ENCODE measurements around the gene STAB2. TPM values are rescaled to one million over a fixed set of nuclear protein-coding genes. Genes with fewer than 3 reads are reported as not detected.

Gene STAB2
- total RNA-seq, 4 donors from 2014 or later = 0.15 to 0.16 TPM; not detected in 2

GRCh38 chr12:103560604-103561101 lies 26.4 kb upstream of the STAB2 start:
- DNase-seq (ENCODE audit: low spot score in 2 of 2) = no peak
- intact Hi-C loops (cut with DNase I; ENCODE audit: low total_unique reads) = no loop called here
- TF ChIP-seq CTCF (IDR thresholded peaks at IDR 0.05) (no peak), POLR2A (IDR thresholded peaks at IDR 0.05) (no peak)
- 38 to 43% methylated on average over 2 of the region's 2 CpGs for WGBS, 2 donors
- H3K4me3 ChIP-seq (ENCODE audit: low read depth, poor library complexity, severe bottlenecking) = no peak overlapping the region

DNA sequence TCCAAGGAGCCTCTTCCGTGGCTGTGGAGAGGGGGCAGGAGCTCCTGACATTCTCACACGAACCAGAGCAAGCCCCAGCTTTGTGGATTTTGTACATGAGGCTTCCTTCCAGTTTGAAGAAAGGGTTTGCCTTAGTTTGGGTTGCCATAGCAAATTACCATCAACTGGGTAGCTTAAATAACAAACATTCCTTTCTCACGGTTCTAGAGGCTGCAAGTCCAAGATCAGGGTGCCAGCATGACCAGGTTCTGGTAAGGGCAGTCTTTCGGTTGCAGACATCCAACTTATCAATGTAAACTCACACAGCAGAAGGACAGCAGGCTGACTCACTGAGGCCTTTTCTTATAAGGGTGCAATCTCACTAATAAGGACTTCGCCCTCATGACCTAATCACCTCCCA lies 25.9 kb upstream of the STAB2 start:
- intact Hi-C loops (cut with DNase I; ENCODE audit: low total_unique reads) = no loop called here
- WGBS, 2 donors = 59 to 62% methylated on average over 5 of the region's 5 CpGs
- no peak for DNase-seq (ENCODE audit: low spot score in 2 of 2)
- no peak overlapping the region for H3K4me3 ChIP-seq (ENCODE audit: low read depth, poor library complexity, severe bottlenecking)
- TF ChIP-seq POLR2A (IDR thresholded peaks at IDR 0.05) = no peak
- TF ChIP-seq CTCF (IDR thresholded peaks at IDR 0.05) = no peak

DNA sequence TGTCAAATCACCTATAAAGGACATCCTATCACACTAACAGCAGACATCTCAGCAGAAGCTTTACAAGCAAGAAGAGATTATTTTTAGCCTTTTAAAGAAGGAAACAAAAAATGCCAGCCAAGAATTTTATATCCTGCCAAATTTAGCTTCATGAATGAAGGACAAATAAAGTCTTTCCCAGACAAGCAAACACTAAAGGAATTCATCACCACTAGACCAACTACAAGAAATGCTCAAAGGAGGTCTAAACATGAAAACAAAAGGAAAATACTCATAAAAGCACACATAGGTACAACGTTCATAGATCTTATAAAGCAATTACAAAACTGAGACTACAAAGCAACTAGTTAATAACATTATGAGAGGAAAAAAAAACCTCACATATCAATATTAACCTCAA lies 20.7 kb upstream of the STAB2 start:
- WGBS, 2 donors = 79 to 85% methylated on average over 1 of the region's 1 CpG
- intact Hi-C loops (cut with DNase I; ENCODE audit: low total_unique reads) = no loop called here
- H3K4me3 ChIP-seq (ENCODE audit: low read depth, poor library complexity, severe bottlenecking) = no peak overlapping the region

DNA sequence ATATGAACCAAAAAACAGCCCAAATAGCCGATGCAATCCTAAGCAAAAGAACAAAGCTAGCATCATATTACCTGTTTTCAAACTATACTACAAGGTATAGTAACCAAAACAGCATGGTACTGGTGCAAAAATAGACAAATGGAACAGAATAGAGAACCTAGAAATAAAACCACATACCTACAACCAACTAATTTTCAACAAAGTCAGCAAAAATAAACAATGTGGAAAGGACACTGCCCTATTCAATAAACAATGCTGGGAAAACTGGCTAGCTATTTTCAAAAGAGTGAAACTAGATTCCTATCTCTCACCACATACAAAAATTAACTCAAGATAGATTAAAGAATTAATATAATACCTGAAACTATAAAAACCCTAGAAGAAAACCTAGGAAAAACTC lies 17.8 kb upstream of the STAB2 start:
- no peak overlapping the region for H3K4me3 ChIP-seq (ENCODE audit: low read depth, poor library complexity, severe bottlenecking)
- 83 to 86% methylated on average over 1 of the region's 1 CpG for WGBS, 2 donors
- TF ChIP-seq CTCF (IDR thresholded peaks at IDR 0.05) (no peak), POLR2A (IDR thresholded peaks at IDR 0.05) (no peak)
- intact Hi-C loops (cut with DNase I; ENCODE audit: low total_unique reads) = no loop called here
- no peak for DNase-seq (ENCODE audit: low spot score in 2 of 2)

More for the DNA sequence above, 20.7 kb upstream of the STAB2 start:
- TF ChIP-seq POLR2A (IDR thresholded peaks at IDR 0.05) = no peak
- no peak for TF ChIP-seq CTCF (IDR thresholded peaks at IDR 0.05)
- no peak for DNase-seq (ENCODE audit: low spot score in 2 of 2)

- intact Hi-C loops (cut with DNase I; ENCODE audit: low total_unique reads) = no loop called here
- WGBS, 2 donors = 16 to 18% methylated on average over 18 of the region's 18 CpGs
- DNase-seq (ENCODE audit: low spot score in 2 of 2) = no peak
- TF ChIP-seq POLR2A (IDR thresholded peaks at IDR 0.05) (no peak), CTCF (IDR thresholded peaks at IDR 0.05) (no peak)
- H3K4me3 ChIP-seq (ENCODE audit: low read depth, poor library complexity, severe bottlenecking) = no peak overlapping the region
Observed at GRCh38 chr12:103571286-103571685, 15.8 kb upstream of the STAB2 start.

All from lower leg skin (tissue), 4 donors.